ENCODE data around the gene PTPRM. TPM values are rescaled to one million over a fixed set of nuclear protein-coding genes. Genes with fewer than 3 reads are reported as not detected.

Gene PTPRM
- polyA plus RNA-seq, 2 of the 4 experiments (the other 2 are of a cell fraction), result 44.5 to 199 TPM

DNA sequence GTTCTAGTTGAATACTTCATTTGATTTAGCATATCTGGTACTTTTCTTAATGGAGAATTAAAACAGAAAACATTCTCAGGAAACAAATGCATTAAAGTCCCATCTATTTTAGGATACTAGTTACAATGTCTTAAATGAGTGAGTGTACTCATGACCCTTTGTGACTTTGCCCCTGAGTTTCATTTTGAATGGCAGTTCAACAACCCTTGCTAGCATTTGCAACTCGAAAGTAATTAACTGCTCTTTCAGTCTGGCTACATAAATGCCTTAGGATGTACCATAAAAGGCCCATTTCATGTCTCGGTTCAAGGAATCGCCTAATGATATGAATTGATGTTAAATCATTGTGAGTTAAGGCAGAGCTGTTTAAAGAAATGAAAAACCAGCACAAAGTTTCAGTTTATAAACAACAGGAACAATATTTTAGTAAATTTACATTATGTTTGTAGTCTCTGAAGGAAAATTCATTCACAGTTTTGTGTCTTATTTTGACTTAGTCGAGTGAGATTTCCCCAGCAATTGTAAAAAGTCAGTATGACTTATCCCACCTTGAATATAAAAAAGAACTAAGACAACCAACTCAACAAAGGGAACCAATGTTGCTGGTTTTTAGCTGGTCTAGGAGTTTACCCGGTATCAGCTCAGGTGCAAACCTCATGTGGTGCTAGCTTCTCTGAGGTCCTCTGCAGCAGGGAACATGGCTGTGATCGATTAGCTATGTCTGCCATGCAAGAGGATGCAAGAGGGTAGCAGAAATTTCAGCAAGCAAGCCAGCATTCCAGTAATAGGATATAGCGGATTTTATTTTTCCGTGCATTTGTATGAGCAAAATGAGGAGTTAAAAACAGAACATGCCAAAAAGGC is 386.2 kb downstream of the PTPRM start:
- no peak for FAIRE-seq
- Histone ChIP-seq H3K27ac (peak overlapping the region; percentile 8 to 67; a peak in 5 of 6 replicates), H3K9me3 (no peaks in the 10 kb centered on the region), H3K4me1 (peaks cover 74% of the 10 kb centered on the region), H3K4me2 (no peak overlapping the region), H3K4me3 (no peak overlapping the region)
- no peak for TF ChIP-seq ESRRA (IDR thresholded peaks at IDR 0.05; ENCODE audit: borderline replicate concordance, low read length)
- no peak for TF ChIP-seq JUNB (IDR thresholded peaks at IDR 0.05)
- TF ChIP-seq, protein P1, sequence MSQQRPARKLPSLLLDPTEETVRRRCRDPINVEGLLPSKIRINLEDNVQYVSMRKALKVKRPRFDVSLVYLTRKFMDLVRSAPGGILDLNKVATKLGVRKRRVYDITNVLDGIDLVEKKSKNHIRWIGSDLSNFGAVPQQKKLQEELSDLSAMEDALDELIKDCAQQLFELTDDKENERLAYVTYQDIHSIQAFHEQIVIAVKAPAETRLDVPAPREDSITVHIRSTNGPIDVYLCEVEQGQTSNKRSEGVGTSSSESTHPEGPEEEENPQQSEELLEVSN (IDR thresholded peaks at IDR 0.05; ENCODE audit: borderline replicate concordance, low read depth), result no peak
- TF ChIP-seq, protein P2, sequence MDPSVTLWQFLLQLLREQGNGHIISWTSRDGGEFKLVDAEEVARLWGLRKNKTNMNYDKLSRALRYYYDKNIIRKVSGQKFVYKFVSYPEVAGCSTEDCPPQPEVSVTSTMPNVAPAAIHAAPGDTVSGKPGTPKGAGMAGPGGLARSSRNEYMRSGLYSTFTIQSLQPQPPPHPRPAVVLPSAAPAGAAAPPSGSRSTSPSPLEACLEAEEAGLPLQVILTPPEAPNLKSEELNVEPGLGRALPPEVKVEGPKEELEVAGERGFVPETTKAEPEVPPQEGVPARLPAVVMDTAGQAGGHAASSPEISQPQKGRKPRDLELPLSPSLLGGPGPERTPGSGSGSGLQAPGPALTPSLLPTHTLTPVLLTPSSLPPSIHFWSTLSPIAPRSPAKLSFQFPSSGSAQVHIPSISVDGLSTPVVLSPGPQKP (IDR thresholded peaks at IDR 0.05; ENCODE audit: low read depth, low read length), result no peak
- TF ChIP-seq, protein P3, sequence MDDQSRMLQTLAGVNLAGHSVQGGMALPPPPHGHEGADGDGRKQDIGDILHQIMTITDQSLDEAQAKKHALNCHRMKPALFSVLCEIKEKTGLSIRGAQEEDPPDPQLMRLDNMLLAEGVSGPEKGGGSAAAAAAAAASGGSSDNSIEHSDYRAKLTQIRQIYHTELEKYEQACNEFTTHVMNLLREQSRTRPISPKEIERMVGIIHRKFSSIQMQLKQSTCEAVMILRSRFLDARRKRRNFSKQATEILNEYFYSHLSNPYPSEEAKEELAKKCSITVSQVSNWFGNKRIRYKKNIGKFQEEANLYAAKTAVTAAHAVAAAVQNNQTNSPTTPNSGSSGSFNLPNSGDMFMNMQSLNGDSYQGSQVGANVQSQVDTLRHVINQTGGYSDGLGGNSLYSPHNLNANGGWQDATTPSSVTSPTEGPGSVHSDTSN (IDR thresholded peaks at IDR 0.05), result no peak
- no peak for TF ChIP-seq POLR2A (IDR thresholded peaks at IDR 0.05; ENCODE audit: low read length)
- TF ChIP-seq ZFP36 (IDR thresholded peaks at IDR 0.05; ENCODE audit: borderline replicate concordance, partially characterized antibody), result no peak
- TF ChIP-seq KDM1A (IDR thresholded peaks at IDR 0.05; ENCODE audit: low read depth), result no peak
- TF ChIP-seq HOXB5 (CRISPR knock-in tag; IDR thresholded peaks at IDR 0.05), result no peak
- ChIA-PET POLR2A (no interaction called here), CTCF (no interaction called here)
- WGBS (ENCODE audit: missing lambda C conversion rate), result 95% methylated on average over 8 of the region's 8 CpGs
- DNase-seq (ENCODE audit: low read depth in 1 of 2, low spot score in 1 of 2), result no peak
- no peak for ATAC-seq

DNA sequence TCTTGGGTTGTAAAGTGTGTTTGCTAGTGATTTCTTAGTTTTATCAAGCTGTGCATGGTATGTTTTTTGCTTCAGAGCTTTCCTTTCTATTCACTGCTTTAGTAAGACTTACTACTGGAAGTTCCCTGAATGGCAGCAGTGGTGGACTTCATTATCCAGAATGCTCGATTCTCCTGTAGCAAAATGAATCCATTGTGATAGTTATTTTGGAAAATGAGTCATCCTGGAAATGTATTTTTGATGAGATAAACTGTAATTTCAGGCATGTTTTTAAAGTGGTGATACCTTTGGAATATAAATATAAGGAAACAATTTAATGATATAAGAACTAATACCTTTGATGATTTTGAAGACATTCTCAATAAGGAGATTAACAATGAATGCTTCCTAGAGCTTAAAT is 387.1 kb downstream of the PTPRM start:
- Histone ChIP-seq H3K4me3 (no peak overlapping the region), H3K27ac (peak overlapping the region; percentile 28 to 67; a peak in 5 of 6 replicates), H3K4me2 (no peak overlapping the region), H3K9me3 (no peaks in the 10 kb centered on the region), H3K4me1 (peaks cover 72% of the 10 kb centered on the region)
- ATAC-seq, result no peak
- TF ChIP-seq GATA3 (IDR thresholded peaks at IDR 0.05; ENCODE audit: borderline replicate concordance) (no peak), MAZ (IDR thresholded peaks at IDR 0.05; ENCODE audit: borderline replicate concordance, low read depth, low read length) (no peak), NR3C1 (IDR thresholded peaks at IDR 0.05) (no peak), HOXB13 (CRISPR knock-in tag; IDR thresholded peaks at IDR 0.05; ENCODE audit: low read depth) (no peak), RAD21 (conservative IDR thresholded peaks at IDR 0.05 in 1 of 2, IDR thresholded peaks at IDR 0.05 in 1 of 2) (no peak), KDM5A (IDR thresholded peaks at IDR 0.05) (no peak), RFX5 (IDR thresholded peaks at IDR 0.05) (no peak), TFCP2L1 (CRISPR knock-in tag; IDR thresholded peaks at IDR 0.05) (no peak), EHF (CRISPR knock-in tag; IDR thresholded peaks at IDR 0.05) (no peak), CBX2 (IDR thresholded peaks at IDR 0.05; ENCODE audit: borderline replicate concordance, low read depth) (no peak)
- TF ChIP-seq, protein P4, sequence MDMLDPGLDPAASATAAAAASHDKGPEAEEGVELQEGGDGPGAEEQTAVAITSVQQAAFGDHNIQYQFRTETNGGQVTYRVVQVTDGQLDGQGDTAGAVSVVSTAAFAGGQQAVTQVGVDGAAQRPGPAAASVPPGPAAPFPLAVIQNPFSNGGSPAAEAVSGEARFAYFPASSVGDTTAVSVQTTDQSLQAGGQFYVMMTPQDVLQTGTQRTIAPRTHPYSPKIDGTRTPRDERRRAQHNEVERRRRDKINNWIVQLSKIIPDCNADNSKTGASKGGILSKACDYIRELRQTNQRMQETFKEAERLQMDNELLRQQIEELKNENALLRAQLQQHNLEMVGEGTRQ (IDR thresholded peaks at IDR 0.05), result no peak
- TF ChIP-seq, protein P5, sequence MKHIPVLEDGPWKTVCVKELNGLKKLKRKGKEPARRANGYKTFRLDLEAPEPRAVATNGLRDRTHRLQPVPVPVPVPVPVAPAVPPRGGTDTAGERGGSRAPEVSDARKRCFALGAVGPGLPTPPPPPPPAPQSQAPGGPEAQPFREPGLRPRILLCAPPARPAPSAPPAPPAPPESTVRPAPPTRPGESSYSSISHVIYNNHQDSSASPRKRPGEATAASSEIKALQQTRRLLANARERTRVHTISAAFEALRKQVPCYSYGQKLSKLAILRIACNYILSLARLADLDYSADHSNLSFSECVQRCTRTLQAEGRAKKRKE (CRISPR knock-in tag; IDR thresholded peaks at IDR 0.05; ENCODE audit: low read depth), result no peak
- FAIRE-seq, result no peak
- ChIA-PET POLR2A (no interaction called here), CTCF (no interaction called here)
- DNase-seq (ENCODE audit: low read depth in 1 of 2, low spot score in 1 of 2), result no peak
- 65% methylated on average over 1 of the region's 1 CpG for WGBS (ENCODE audit: missing lambda C conversion rate)
